DMS153 treated with DMSO at 0.1 percent for 48 hours (cell line): ENCODE measurements around the gene AP1B1.
"Not testable (repeated sequence)": the region's sequence is repeated elsewhere in the genome, so short reads cannot be mapped to it uniquely, and the experiment has no call there.

Source experiments
- DNase-seq: peaks from one replicate; lab custom pipeline; 2025; ENCODE audit not compliant: unreplicated experiment; lab: John Stamatoyannopoulos, UW

Gene AP1B1

DNA sequence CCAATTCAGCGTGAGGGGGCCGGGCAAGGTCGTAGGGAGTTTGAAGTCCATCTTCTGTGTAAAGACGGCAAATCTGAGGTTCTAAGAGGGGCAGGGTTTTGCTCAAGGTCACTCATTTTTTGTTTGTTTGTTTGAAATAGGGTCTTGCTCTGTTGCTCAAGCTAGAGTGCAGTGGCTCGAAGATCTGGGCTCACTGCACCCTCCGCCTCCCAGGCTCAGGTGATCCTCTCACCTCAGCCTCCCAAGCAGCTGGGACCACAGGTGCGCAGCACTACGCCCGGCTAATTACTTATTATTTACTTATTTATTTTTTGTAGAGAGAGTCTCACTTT, 355 bp upstream of the AP1B1 start:
- no peak for DNase-seq

GRCh38 chr22:29386708-29387107, 1.7 kb downstream of the AP1B1 start:
- no peak for DNase-seq

DNA sequence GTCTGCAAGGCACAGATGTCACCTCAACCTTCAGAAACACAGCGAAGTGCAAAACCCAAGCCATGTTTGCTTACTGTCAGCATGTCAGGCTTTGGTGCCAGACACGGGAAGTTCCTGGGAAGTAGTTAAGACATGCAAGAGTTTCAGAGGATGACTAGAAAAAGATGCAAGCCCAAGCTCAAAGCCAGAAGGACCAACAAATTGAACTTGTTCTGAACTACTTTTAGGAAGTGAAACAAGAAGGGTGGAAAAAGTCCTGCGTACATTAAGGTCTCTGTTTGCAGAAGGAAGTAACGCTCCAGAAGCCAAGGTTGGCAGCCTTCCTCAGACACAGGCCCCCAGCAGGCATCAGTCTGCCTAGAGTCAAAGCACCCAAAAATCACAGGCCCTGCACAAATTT, 2.6 kb downstream of the AP1B1 start:
- DNase-seq = no peak

DNA sequence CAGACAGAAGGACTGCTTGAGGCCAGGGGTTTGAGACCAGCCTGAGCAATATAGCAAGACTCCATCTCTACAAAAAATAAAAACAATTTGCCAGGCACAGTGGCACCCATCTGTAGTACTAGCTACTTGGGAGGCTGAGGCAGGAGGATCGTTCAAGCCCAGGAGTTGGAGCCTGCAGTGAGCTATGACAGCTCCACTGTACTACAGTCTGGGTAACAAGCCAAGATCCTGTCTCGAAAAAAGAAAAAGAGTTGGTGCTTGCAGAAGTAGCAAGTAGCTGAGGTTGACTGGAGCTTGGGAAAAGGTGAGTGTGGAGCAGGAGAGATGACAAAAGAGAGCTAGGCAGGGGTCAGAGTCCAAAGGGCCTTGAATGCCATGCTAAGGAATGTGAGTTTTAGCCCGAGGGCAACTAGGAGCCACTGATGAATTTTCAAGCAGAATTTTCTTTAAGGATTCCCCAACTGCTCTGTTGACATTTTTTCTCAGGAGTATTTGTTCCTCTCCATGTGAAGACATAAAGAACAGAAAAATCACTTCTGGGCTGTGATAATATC, 3.1 kb downstream of the AP1B1 start:
- no peak for DNase-seq

DNA sequence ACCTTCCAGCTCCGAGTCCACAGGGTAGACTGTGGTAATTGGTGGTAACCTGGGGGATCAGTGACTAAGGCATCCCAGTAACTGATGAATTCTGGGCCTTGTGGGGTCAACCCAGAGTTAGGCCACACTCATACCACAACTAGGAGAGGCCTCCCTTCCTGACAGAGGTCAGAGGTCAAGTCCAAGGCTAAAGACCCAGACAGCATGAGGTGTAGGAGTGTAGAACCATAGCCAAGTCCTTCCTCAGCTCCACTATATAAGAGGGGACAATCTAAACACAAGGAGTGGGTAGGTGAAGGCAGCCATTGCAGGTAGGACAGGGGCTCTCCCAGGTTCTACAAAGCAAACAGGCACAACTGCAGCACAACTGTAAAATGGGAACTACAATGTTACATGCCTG, 4.6 kb downstream of the AP1B1 start:
- no peak for DNase-seq

DNA sequence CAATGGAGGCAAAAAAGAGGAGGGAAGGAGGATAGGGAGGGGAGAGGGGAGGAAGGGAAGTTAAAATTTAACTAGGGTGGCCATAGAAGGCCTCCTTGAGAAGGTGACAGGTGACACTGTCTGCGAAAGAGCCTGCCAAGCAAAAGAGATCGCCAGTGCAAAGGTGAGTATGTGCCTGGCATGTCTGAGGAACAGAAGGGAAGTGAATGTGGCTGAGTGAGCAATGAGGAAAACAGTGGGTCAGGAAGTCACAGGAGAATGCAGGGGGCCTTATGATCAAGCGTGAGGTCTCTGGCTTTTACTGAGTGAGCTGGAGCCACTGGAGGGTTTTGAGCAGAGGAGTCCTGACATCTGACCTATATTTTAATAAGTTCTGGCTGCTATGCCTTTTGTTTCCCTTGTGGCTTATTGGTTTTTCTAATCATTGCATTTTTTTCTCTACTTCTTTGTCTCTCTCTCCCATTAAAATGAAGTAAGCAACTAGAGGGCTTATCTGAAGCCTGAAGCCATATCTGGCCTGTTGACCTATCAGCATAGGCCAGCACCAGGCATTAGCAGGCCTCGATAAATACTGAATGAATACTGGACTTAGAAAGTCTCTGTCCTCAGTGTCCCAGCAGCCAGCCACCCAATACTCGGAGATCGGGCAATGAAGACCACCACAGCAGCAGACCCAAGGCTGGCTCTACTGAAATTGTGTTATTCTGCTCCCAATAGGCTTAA, 5.6 kb downstream of the AP1B1 start:
- DNase-seq = no peak

- no peak for DNase-seq
Measured at GRCh38 chr22:29380856-29381255, 7.5 kb downstream of the AP1B1 start.

- DNase-seq = no peak
Measured at GRCh38 chr22:29380032-29380781, 8.2 kb downstream of the AP1B1 start.

- no peak for DNase-seq
Measured at GRCh38 chr22:29379258-29379657, 9.1 kb downstream of the AP1B1 start.

DNA sequence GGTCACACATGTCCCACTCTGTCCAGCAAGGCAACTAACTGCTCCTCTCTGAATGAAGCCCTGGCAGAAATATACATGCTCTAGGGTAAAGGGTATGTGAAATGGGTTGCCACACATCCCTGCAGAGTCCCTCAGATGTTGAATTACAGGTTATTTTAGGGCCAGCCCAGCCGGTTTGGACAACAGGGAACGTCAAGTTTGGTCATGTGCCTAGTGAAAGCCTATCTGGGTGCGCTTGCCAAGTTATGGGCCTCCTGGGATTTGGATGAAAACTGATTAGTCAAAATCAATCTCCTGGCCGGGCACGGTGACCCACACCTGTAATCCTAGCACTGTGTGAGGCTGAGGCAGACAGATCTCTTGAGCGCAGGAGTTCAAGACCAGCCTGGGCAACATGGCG, 10.4 kb downstream of the AP1B1 start:
- DNase-seq = no peak

- not testable (repeated sequence) for DNase-seq
Measured at GRCh38 chr22:29376705-29377104, 11.7 kb downstream of the AP1B1 start.

GRCh38 chr22:29375398-29376076, 12.8 kb downstream of the AP1B1 start:
- no peak for DNase-seq

- not testable (repeated sequence) for DNase-seq
Measured at GRCh38 chr22:29374806-29375205, 13.6 kb downstream of the AP1B1 start.

DNA sequence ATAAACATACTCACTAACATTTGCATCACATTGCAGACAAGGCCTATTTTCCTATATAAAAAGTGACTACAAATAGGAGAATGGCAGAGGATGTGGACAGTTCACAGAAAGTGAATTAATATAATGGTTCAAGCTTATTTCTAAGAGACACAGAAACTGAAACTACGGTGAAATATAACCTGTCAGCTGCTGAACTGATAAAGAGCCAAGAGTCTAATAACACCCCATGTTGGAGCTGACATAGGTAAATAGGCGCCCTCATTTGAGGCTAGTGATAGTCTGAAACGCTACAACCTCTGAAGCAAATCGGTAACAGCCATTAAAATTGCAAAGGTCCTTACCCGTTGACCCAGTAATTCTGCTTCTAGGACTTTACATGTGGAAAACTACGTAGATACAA, 14.0 kb downstream of the AP1B1 start:
- DNase-seq = no peak

GRCh38 chr22:29370537-29370936, 17.8 kb downstream of the AP1B1 start:
- no peak for DNase-seq

GRCh38 chr22:29369460-29369859, 18.9 kb downstream of the AP1B1 start:
- no peak for DNase-seq

DNA sequence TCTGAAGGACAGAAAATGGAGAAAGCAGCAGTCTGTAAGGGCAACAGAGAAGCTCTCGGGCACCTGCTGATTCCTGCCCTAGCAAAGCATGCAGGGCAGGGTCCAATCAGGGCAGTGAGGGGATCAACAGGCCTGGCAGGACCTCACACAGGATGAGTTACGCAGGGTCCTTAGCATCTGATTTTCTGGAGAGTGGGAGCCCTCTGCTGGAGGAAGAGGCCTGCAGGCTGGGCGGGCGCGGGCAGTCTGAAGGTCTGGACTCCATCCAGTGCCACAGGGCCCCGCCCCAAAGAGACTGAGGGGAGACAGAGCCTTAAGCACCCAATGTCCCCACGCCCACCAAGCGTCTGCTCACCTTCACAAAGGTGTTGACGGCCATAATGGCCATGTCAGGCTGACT, 28.9 kb downstream of the AP1B1 start:
- DNase-seq = peak; percentile 12

- DNase-seq = not testable (repeated sequence)
Measured at GRCh38 chr22:29357193-29357890, 31.0 kb downstream of the AP1B1 start.

DNA sequence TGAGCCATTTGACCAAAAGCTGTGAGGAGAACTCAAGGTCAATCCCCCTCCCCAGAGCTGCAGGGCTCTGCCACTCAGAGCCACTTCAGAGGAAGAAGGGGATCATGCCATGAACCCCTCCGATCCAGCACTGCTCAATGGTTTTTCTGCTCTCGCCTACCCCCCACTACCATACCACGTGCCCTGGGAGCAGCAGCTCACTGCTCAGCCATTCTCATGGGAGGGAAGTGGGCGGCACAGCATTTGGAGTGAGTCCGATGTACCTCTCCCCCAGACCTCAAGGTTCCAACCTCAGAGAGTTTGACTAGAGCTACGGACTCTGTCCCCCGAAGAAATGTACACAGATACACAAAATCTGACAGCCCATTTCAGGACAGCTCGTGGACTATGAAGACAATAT, 34.5 kb downstream of the AP1B1 start:
- no peak for DNase-seq

DNA sequence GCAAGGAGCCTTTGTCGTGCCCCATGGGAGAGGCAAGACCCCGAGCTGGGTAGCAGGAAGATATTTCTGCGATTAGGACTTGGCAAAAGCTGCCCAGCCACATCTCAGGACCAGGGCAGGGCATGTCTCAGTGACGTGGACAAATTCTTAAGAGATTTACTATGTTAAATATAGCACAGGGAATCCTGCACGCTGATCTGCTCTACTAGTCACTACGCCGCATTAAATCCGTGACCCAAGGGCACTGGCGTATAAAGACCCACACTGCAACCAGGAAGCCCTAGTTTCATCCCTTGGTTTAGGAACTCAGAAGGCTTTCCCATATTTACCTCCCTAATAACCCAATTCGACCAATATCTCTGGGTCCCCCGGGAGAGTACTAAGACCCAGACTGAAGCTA, 35.1 kb downstream of the AP1B1 start:
- no peak for DNase-seq

DNA sequence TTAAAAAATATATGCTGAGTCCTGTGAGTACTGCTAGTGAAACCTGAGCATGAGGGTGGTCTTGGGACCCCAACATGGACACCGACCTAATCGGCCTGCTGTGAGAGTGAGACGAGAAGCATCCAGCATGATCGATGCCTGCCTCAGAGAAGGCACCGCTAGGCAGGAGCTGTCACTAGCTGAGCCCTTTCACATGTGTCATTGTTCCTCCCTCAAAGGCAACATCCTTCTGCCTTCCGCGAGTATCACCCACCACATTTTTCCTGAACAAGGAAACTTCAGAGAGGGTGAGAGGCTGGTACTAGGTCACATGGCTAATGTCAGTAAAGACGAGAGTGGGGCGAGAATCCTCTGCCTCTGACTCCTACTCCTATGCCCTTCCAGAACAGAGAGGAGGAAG, 35.6 kb downstream of the AP1B1 start:
- no peak for DNase-seq
